ENCODE data around the gene MGST1. TPM values are rescaled to one million over a fixed set of nuclear protein-coding genes. Genes with fewer than 3 reads are reported as not detected.
"Not testable (repeated sequence)": the region's sequence is repeated elsewhere in the genome, so short reads cannot be mapped to it uniquely, and the experiment has no call there.

MGST1 gene
- total RNA-seq, 1 experiment from 2014 or later = not detected

GRCh38 chr12:16385782-16386646 lies 38.6 kb downstream of the MGST1 start:
- Histone ChIP-seq H3K36me3 (ENCODE audit: insufficient read depth, low read length) (no peaks in the 10 kb centered on the region), H3K27ac (ENCODE audit: low read length) (no peak overlapping the region), H3K9me3 (ENCODE audit: low read length) (no peaks in the 10 kb centered on the region), H3K9ac (ENCODE audit: low read length) (no peak overlapping the region), H4K20me1 (ENCODE audit: insufficient read depth, low read depth, low read length) (no peaks in the 10 kb centered on the region), H3K79me2 (ENCODE audit: low read length) (no peaks in the 10 kb centered on the region), H2AFZ (ENCODE audit: low read length) (no peak overlapping the region), H3K9me2 (replicated peaks; ENCODE audit: insufficient read depth, low read length) (no peaks in the 10 kb centered on the region), H3K4me3 (ENCODE audit: low read length) (no peak overlapping the region), H3K4me2 (ENCODE audit: low read depth, low read length, poor library complexity, severe bottlenecking) (no peak overlapping the region), H3K27me3 (ENCODE audit: low read length) (no peaks in the 10 kb centered on the region), H3K4me1 (ENCODE audit: low read length) (no peaks in the 10 kb centered on the region)
- DNase-seq = no peak

- Histone ChIP-seq H3K4me1 (ENCODE audit: low read length) (no peaks in the 10 kb centered on the region), H3K79me2 (ENCODE audit: low read length) (no peaks in the 10 kb centered on the region), H3K9me2 (replicated peaks; ENCODE audit: insufficient read depth, low read length) (no peaks in the 10 kb centered on the region), H2AFZ (ENCODE audit: low read length) (no peak overlapping the region), H3K9ac (ENCODE audit: low read length) (no peak overlapping the region), H3K9me3 (ENCODE audit: low read length) (no peaks in the 10 kb centered on the region; the same call in 1 of the 2 replicates), H3K36me3 (ENCODE audit: insufficient read depth, low read length) (no peaks in the 10 kb centered on the region), H3K27ac (ENCODE audit: low read length) (no peak overlapping the region), H3K27me3 (ENCODE audit: low read length) (no peaks in the 10 kb centered on the region), H3K4me2 (ENCODE audit: low read depth, low read length, poor library complexity, severe bottlenecking) (no peak overlapping the region), H3K4me3 (ENCODE audit: low read length) (no peak overlapping the region), H4K20me1 (ENCODE audit: insufficient read depth, low read depth, low read length) (no peaks in the 10 kb centered on the region)
- DNase-seq = no peak
These were observed 40.5 kb downstream of the MGST1 start for GRCh38 chr12:16387919-16388318.

DNA sequence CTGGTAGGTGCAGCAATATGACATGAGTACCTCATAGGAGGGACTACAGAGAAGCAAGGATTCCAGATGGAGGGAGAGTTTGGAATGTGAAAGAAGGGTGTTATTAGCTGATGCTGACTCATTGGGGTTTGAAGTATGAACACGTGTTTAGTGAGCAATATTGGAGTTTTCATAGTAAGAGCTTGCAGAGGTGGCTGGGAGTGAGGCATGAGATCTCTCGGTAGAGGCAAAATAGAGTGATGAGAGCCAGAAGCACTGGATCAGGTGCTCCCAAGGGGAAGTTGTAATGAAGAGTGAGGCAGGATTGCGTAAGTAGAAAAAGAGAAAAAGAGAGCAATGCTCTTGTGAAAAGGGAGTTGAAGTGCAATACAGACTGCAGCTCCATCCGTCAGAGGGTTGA lies 42.1 kb downstream of the MGST1 start:
- H3K9me2 ChIP-seq (replicated peaks; ENCODE audit: insufficient read depth, low read length) = no peaks in the 10 kb centered on the region
- H3K4me2 ChIP-seq (ENCODE audit: low read depth, low read length, poor library complexity, severe bottlenecking) = no peak overlapping the region
- H3K79me2 ChIP-seq (ENCODE audit: low read length) = no peaks in the 10 kb centered on the region
- no peak overlapping the region for H2AFZ ChIP-seq (ENCODE audit: low read length)
- no peaks in the 10 kb centered on the region for H3K4me1 ChIP-seq (ENCODE audit: low read length)
- no peak overlapping the region for H3K4me3 ChIP-seq (ENCODE audit: low read length)
- no peaks in the 10 kb centered on the region for H3K36me3 ChIP-seq (ENCODE audit: insufficient read depth, low read length)
- no peaks in the 10 kb centered on the region for H4K20me1 ChIP-seq (ENCODE audit: insufficient read depth, low read depth, low read length)
- H3K27ac ChIP-seq (ENCODE audit: low read length) = no peak overlapping the region
- peaks cover 4% of the 10 kb centered on the region; the same call in 1 of the 2 replicates for H3K9me3 ChIP-seq (ENCODE audit: low read length)
- H3K9ac ChIP-seq (ENCODE audit: low read length) = no peak overlapping the region
- H3K27me3 ChIP-seq (ENCODE audit: low read length) = no peaks in the 10 kb centered on the region
- DNase-seq = no peak

DNA sequence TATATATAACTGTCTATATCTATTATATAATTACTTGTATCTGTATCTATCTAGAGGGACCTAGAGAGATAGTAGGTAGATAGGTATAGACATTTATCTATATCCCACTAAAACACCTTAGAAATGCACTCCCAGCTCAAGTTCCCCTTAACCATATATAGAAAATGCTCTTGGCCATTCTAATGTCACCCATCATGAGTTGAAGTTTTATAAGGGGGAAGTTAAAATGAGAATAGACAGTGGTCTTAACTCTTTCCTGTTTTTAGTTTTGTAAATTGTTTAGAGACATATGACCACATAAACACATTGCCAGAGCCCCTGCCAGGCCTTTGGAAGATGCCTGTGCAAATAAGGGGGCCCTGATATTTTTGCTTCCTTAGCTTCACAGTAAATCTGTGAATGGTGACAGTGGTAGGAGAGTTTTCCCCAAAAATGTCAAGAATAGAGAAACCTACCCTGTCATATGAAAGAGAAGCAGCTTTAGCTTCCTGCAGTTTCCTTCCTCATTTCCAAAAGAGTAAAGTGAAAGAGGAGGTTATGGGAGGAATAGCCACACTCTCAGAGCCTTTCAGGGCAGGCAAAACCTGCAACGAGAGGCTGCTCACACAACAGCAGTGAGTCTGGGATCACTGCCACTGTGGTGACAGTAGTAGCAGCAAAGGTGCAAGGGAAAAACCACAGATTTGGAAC lies 45.5 kb downstream of the MGST1 start:
- Histone ChIP-seq H3K4me1 (ENCODE audit: low read length) (no peaks in the 10 kb centered on the region), H3K9me3 (ENCODE audit: low read length) (peaks cover 4% of the 10 kb centered on the region; the same call in 1 of the 2 replicates), H4K20me1 (ENCODE audit: insufficient read depth, low read depth, low read length) (no peaks in the 10 kb centered on the region), H2AFZ (ENCODE audit: low read length) (no peak overlapping the region), H3K36me3 (ENCODE audit: insufficient read depth, low read length) (no peaks in the 10 kb centered on the region), H3K4me2 (ENCODE audit: low read depth, low read length, poor library complexity, severe bottlenecking) (no peak overlapping the region), H3K79me2 (ENCODE audit: low read length) (no peaks in the 10 kb centered on the region), H3K27me3 (ENCODE audit: low read length) (no peaks in the 10 kb centered on the region), H3K4me3 (ENCODE audit: low read length) (no peak overlapping the region), H3K27ac (ENCODE audit: low read length) (no peak overlapping the region), H3K9ac (ENCODE audit: low read length) (no peak overlapping the region), H3K9me2 (replicated peaks; ENCODE audit: insufficient read depth, low read length) (no peaks in the 10 kb centered on the region)
- no peak for DNase-seq

DNA sequence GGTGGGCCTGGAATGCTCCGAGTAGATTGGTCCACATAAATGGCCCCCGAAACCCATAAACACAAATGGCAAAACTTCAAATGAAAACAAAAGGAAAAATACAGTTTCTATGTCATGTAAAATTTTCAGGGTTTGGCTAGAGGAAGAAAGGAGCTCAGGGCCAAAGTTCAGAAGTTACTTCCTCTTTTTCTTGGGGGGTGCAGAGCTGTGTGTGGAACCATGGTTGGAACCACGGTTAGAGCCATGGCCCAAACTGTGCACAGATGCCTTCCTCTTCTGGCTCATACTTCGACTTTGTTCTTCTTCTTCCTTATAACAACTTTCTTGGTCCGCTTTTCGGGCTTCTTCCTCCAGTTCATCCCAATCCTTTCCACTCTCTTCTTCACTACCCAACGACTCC lies 51.7 kb downstream of the MGST1 start:
- H3K4me1 ChIP-seq (ENCODE audit: low read length) = no peaks in the 10 kb centered on the region
- H4K20me1 ChIP-seq (ENCODE audit: insufficient read depth, low read depth, low read length) = no peaks in the 10 kb centered on the region
- H3K36me3 ChIP-seq (ENCODE audit: insufficient read depth, low read length) = no peaks in the 10 kb centered on the region
- no peaks in the 10 kb centered on the region for H3K79me2 ChIP-seq (ENCODE audit: low read length)
- H3K27me3 ChIP-seq (ENCODE audit: low read length) = no peaks in the 10 kb centered on the region
- no peak overlapping the region for H3K9ac ChIP-seq (ENCODE audit: low read length)
- H2AFZ ChIP-seq (ENCODE audit: low read length) = no peak overlapping the region
- no peak overlapping the region for H3K27ac ChIP-seq (ENCODE audit: low read length)
- H3K4me3 ChIP-seq (ENCODE audit: low read length) = no peak overlapping the region
- H3K9me2 ChIP-seq (replicated peaks; ENCODE audit: insufficient read depth, low read length) = no peaks in the 10 kb centered on the region
- H3K9me3 ChIP-seq (ENCODE audit: low read length) = no peaks in the 10 kb centered on the region
- DNase-seq = no peak
- no peak overlapping the region for H3K4me2 ChIP-seq (ENCODE audit: low read depth, low read length, poor library complexity, severe bottlenecking)

GRCh38 chr12:16401835-16402234 lies 54.4 kb downstream of the MGST1 start:
- not testable (repeated sequence) for DNase-seq; H3K9me2 ChIP-seq (replicated peaks; ENCODE audit: insufficient read depth, low read length); H3K27ac ChIP-seq (ENCODE audit: low read length); H3K4me1 ChIP-seq (ENCODE audit: low read length); H3K79me2 ChIP-seq (ENCODE audit: low read length); H3K36me3 ChIP-seq (ENCODE audit: insufficient read depth, low read length); H3K27me3 ChIP-seq (ENCODE audit: low read length); H3K9ac ChIP-seq (ENCODE audit: low read length); H4K20me1 ChIP-seq (ENCODE audit: insufficient read depth, low read depth, low read length); H3K4me2 ChIP-seq (ENCODE audit: low read depth, low read length, poor library complexity, severe bottlenecking); H2AFZ ChIP-seq (ENCODE audit: low read length); H3K9me3 ChIP-seq (ENCODE audit: low read length); H3K4me3 ChIP-seq (ENCODE audit: low read length)

- H3K27ac ChIP-seq (ENCODE audit: low read length) = no peak overlapping the region
- no peaks in the 10 kb centered on the region for H3K27me3 ChIP-seq (ENCODE audit: low read length)
- no peak overlapping the region for H3K9ac ChIP-seq (ENCODE audit: low read length)
- no peaks in the 10 kb centered on the region for H3K36me3 ChIP-seq (ENCODE audit: insufficient read depth, low read length)
- no peak overlapping the region for H3K4me3 ChIP-seq (ENCODE audit: low read length)
- no peaks in the 10 kb centered on the region for H3K9me2 ChIP-seq (replicated peaks; ENCODE audit: insufficient read depth, low read length)
- no peaks in the 10 kb centered on the region for H4K20me1 ChIP-seq (ENCODE audit: insufficient read depth, low read depth, low read length)
- H3K4me2 ChIP-seq (ENCODE audit: low read depth, low read length, poor library complexity, severe bottlenecking) = no peak overlapping the region
- no peak for DNase-seq
- H3K9me3 ChIP-seq (ENCODE audit: low read length) = no peaks in the 10 kb centered on the region; the same call in 1 of the 2 replicates
- no peak overlapping the region for H2AFZ ChIP-seq (ENCODE audit: low read length)
- H3K4me1 ChIP-seq (ENCODE audit: low read length) = no peaks in the 10 kb centered on the region
- no peaks in the 10 kb centered on the region for H3K79me2 ChIP-seq (ENCODE audit: low read length)
These were observed 59.9 kb downstream of the MGST1 start for GRCh38 chr12:16407346-16407745.
